ENCODE data around the gene TMEM176A. TPM values are rescaled to one million over a fixed set of nuclear protein-coding genes. Genes with fewer than 3 reads are reported as not detected.
"Not testable (repeated sequence)": the region's sequence is repeated elsewhere in the genome, so short reads cannot be mapped to it uniquely, and the experiment has no call there.

The TMEM176A gene
- total RNA-seq (20.8 TPM), polyA plus RNA-seq (56.1 TPM)

- DNase-seq (ENCODE audit: extremely low spot score): no peak
- Histone ChIP-seq H3K4me1 (ENCODE audit: insufficient read depth) (no peaks in the 10 kb centered on the region), H3K36me3 (ENCODE audit: insufficient read depth) (no peaks in the 10 kb centered on the region), H3K27ac (ENCODE audit: low read depth) (peak within 1 kb of the TSS; percentile 59), H3K4me3 (ENCODE audit: low read depth, low read length) (peak within 1 kb of the TSS; percentile 70)
- 3% methylated on average over 54 of the region's 54 CpGs for WGBS
Measured at GRCh38 chr7:150800581-150801241, at the start of gene TMEM176A. Gene TMEM176A (plus strand): TSS chr7:150800769. CDS start chr7:150801551, 782 bp downstream.

GRCh38 chr7:150751702-150752101, 48.9 kb upstream of the TMEM176A start:
- H3K4me3 ChIP-seq (ENCODE audit: low read depth, low read length): no peak overlapping the region
- H3K36me3 ChIP-seq (ENCODE audit: insufficient read depth): no peaks in the 10 kb centered on the region
- no peak for DNase-seq (ENCODE audit: extremely low spot score)
- H3K4me1 ChIP-seq (ENCODE audit: insufficient read depth): no peaks in the 10 kb centered on the region
- WGBS: 35% methylated on average over 2 of the region's 2 CpGs
- no peak overlapping the region for H3K27ac ChIP-seq (ENCODE audit: low read depth)

DNA sequence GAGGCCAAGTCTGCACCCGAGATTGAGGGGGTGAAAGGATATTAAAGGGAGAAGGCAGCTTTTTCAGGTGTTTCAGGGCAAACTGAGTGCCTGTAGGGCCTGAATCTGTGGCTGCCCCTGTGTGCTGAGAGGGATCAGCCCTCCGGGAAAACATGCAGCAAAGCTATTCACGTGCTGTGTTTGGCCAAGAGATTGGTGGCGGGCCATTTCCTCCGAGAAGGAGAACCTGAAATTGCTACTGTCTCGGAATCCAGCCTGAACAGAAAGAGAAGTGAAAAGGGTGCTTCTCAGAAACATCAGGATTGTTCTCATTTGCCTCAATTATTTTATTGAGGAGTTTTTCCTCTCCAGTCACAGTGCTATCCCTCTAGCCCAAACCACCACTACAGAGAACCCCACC, 47.3 kb upstream of the TMEM176A start:
- DNase-seq (ENCODE audit: extremely low spot score): no peak

GRCh38 chr7:150753826-150754603, 46.6 kb upstream of the TMEM176A start:
- 34% methylated on average over 3 of the region's 3 CpGs for WGBS
- no peaks in the 10 kb centered on the region for H3K4me1 ChIP-seq (ENCODE audit: insufficient read depth)
- H3K4me3 ChIP-seq (ENCODE audit: low read depth, low read length): no peak overlapping the region
- no peak for DNase-seq (ENCODE audit: extremely low spot score)
- no peak overlapping the region for H3K27ac ChIP-seq (ENCODE audit: low read depth)
- H3K36me3 ChIP-seq (ENCODE audit: insufficient read depth): no peaks in the 10 kb centered on the region

More for the DNA sequence above, 47.3 kb upstream of the TMEM176A start:
- Histone ChIP-seq H3K27ac (ENCODE audit: low read depth) (no peak overlapping the region), H3K36me3 (ENCODE audit: insufficient read depth) (no peaks in the 10 kb centered on the region), H3K4me3 (ENCODE audit: low read depth, low read length) (no peak overlapping the region), H3K4me1 (ENCODE audit: insufficient read depth) (no peaks in the 10 kb centered on the region)
- WGBS: 65% methylated on average over 6 of the region's 6 CpGs

GRCh38 chr7:150754951-150755350, 45.6 kb upstream of the TMEM176A start:
- Histone ChIP-seq H3K27ac (ENCODE audit: low read depth) (no peak overlapping the region), H3K4me3 (ENCODE audit: low read depth, low read length) (no peak overlapping the region), H3K4me1 (ENCODE audit: insufficient read depth) (no peaks in the 10 kb centered on the region), H3K36me3 (ENCODE audit: insufficient read depth) (no peaks in the 10 kb centered on the region)
- no peak for DNase-seq (ENCODE audit: extremely low spot score)

- no peaks in the 10 kb centered on the region for H3K4me1 ChIP-seq (ENCODE audit: insufficient read depth)
- 69% methylated on average over 4 of the region's 4 CpGs for WGBS
- no peak overlapping the region for H3K27ac ChIP-seq (ENCODE audit: low read depth)
- H3K4me3 ChIP-seq (ENCODE audit: low read depth, low read length): no peak overlapping the region
- no peak for DNase-seq (ENCODE audit: extremely low spot score)
- no peaks in the 10 kb centered on the region for H3K36me3 ChIP-seq (ENCODE audit: insufficient read depth)
Measured at GRCh38 chr7:150755473-150756099, 45.0 kb upstream of the TMEM176A start.

- Histone ChIP-seq H3K36me3 (ENCODE audit: insufficient read depth) (no peaks in the 10 kb centered on the region), H3K27ac (ENCODE audit: low read depth) (no peak overlapping the region), H3K4me1 (ENCODE audit: insufficient read depth) (no peaks in the 10 kb centered on the region), H3K4me3 (ENCODE audit: low read depth, low read length) (no peak overlapping the region)
- no peak for DNase-seq (ENCODE audit: extremely low spot score)
- 50% methylated on average over 3 of the region's 3 CpGs for WGBS
Measured at GRCh38 chr7:150756166-150756565, 44.4 kb upstream of the TMEM176A start.

DNA sequence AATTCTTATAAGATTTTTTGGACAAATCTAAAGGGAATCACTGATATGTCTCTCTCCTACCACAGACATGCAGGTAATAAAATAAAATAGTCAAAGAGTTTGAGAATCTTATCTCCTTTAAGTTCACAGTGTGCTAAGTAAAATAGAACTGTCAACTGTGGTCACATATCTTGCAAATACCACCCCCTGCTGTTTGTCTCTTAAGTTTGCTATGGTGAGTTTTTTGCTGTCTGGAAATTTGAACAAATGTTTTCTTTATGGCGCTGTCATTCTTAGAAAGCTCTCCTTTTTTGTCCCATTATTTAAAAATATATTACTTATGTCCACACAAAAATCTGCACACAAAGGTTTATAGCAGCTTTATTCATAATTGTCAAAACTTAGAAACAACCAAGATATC, 43.7 kb upstream of the TMEM176A start:
- no peak overlapping the region for H3K27ac ChIP-seq (ENCODE audit: low read depth)
- 58% methylated on average over 1 of the region's 1 CpG for WGBS
- no peak for DNase-seq (ENCODE audit: extremely low spot score)
- H3K4me1 ChIP-seq (ENCODE audit: insufficient read depth): no peaks in the 10 kb centered on the region
- no peak overlapping the region for H3K4me3 ChIP-seq (ENCODE audit: low read depth, low read length)
- no peaks in the 10 kb centered on the region for H3K36me3 ChIP-seq (ENCODE audit: insufficient read depth)

- Histone ChIP-seq H3K4me3 (ENCODE audit: low read depth, low read length) (no peak overlapping the region), H3K36me3 (ENCODE audit: insufficient read depth) (no peaks in the 10 kb centered on the region), H3K4me1 (ENCODE audit: insufficient read depth) (no peaks in the 10 kb centered on the region), H3K27ac (ENCODE audit: low read depth) (no peak overlapping the region)
- no peak for DNase-seq (ENCODE audit: extremely low spot score)
- 70% methylated on average over 1 of the region's 1 CpG for WGBS
Measured at GRCh38 chr7:150759479-150759878, 41.1 kb upstream of the TMEM176A start.

- no peak overlapping the region for H3K4me3 ChIP-seq (ENCODE audit: low read depth, low read length)
- DNase-seq (ENCODE audit: extremely low spot score): no peak
- H3K27ac ChIP-seq (ENCODE audit: low read depth): no peak overlapping the region
- H3K36me3 ChIP-seq (ENCODE audit: insufficient read depth): no peaks in the 10 kb centered on the region
- no peaks in the 10 kb centered on the region for H3K4me1 ChIP-seq (ENCODE audit: insufficient read depth)
Measured at GRCh38 chr7:150766334-150766709, 34.2 kb upstream of the TMEM176A start.

GRCh38 chr7:150769768-150770167, 30.8 kb upstream of the TMEM176A start:
- 85% methylated on average over 4 of the region's 4 CpGs for WGBS
- H3K4me1 ChIP-seq (ENCODE audit: insufficient read depth): no peaks in the 10 kb centered on the region
- no peaks in the 10 kb centered on the region for H3K36me3 ChIP-seq (ENCODE audit: insufficient read depth)
- H3K4me3 ChIP-seq (ENCODE audit: low read depth, low read length): no peak overlapping the region
- H3K27ac ChIP-seq (ENCODE audit: low read depth): no peak overlapping the region
- DNase-seq (ENCODE audit: extremely low spot score): no peak

GRCh38 chr7:150774131-150774530, 26.4 kb upstream of the TMEM176A start:
- not testable (repeated sequence) for H3K4me3 ChIP-seq (ENCODE audit: low read depth, low read length); H3K36me3 ChIP-seq (ENCODE audit: insufficient read depth); H3K4me1 ChIP-seq (ENCODE audit: insufficient read depth); DNase-seq (ENCODE audit: extremely low spot score); H3K27ac ChIP-seq (ENCODE audit: low read depth)
- WGBS: 75% methylated on average over 1 of the region's 1 CpG

GRCh38 chr7:150778014-150778737, 22.4 kb upstream of the TMEM176A start:
- H3K4me1 ChIP-seq (ENCODE audit: insufficient read depth): no peaks in the 10 kb centered on the region
- no peak for DNase-seq (ENCODE audit: extremely low spot score)
- no peak overlapping the region for H3K4me3 ChIP-seq (ENCODE audit: low read depth, low read length)
- no peak overlapping the region for H3K27ac ChIP-seq (ENCODE audit: low read depth)
- no peaks in the 10 kb centered on the region for H3K36me3 ChIP-seq (ENCODE audit: insufficient read depth)
- WGBS: 54% methylated on average over 8 of the region's 8 CpGs
